HUES64 (cell line): Measurements from ENCODE around the gene POU3F1.
"Not testable (repeated sequence)": the region's sequence is repeated elsewhere in the genome, so short reads cannot be mapped to it uniquely, and the experiment has no call there.

ENCODE experiments used
- H3K27ac ChIP-seq: 2 replicates; pipeline ENCODE4 v1.7.0; 2013; ENCODE audit warnings: low read depth, low read length, inconsistent platforms
- H3K27me3 ChIP-seq: 2 replicates; pipeline ENCODE4 v1.6.1; 2013; ENCODE audit warnings: mild to moderate bottlenecking, low read length; ENCODE audit not compliant: insufficient read depth
- H3K36me3 ChIP-seq: 2 replicates; pipeline ENCODE4 v1.6.1; 2013; ENCODE audit warnings: mild to moderate bottlenecking, low read length; ENCODE audit not compliant: insufficient read depth
- H3K4me1 ChIP-seq: 2 replicates; pipeline ENCODE4 v1.6.1; 2013; ENCODE audit warnings: mild to moderate bottlenecking, low read length, moderate library complexity; ENCODE audit not compliant: insufficient read depth
- H3K4me3 ChIP-seq: 2 replicates; pipeline ENCODE4 v1.5.1; 2013; ENCODE audit warnings: mild to moderate bottlenecking, low read length, moderate library complexity
- H3K9ac ChIP-seq: 2 replicates; pipeline ENCODE4 v1.6.1; 2013; ENCODE audit warnings: mild to moderate bottlenecking, low read depth, low read length
- H3K9me3 ChIP-seq: 2 replicates; pipeline ENCODE4 v1.6.1; 2013; ENCODE audit warnings: low read depth, low read length; ENCODE audit not compliant: insufficient read depth
- WGBS: fragments of 150-250, 120-280 bp; methylation state at CpG from one replicate; pipeline ENCODE4 v1.1.7; 2013; ENCODE audit warnings: missing lambda C conversion rate; 5-methylcytosine and 5-hydroxymethylcytosine counted together

Gene POU3F1

DNA sequence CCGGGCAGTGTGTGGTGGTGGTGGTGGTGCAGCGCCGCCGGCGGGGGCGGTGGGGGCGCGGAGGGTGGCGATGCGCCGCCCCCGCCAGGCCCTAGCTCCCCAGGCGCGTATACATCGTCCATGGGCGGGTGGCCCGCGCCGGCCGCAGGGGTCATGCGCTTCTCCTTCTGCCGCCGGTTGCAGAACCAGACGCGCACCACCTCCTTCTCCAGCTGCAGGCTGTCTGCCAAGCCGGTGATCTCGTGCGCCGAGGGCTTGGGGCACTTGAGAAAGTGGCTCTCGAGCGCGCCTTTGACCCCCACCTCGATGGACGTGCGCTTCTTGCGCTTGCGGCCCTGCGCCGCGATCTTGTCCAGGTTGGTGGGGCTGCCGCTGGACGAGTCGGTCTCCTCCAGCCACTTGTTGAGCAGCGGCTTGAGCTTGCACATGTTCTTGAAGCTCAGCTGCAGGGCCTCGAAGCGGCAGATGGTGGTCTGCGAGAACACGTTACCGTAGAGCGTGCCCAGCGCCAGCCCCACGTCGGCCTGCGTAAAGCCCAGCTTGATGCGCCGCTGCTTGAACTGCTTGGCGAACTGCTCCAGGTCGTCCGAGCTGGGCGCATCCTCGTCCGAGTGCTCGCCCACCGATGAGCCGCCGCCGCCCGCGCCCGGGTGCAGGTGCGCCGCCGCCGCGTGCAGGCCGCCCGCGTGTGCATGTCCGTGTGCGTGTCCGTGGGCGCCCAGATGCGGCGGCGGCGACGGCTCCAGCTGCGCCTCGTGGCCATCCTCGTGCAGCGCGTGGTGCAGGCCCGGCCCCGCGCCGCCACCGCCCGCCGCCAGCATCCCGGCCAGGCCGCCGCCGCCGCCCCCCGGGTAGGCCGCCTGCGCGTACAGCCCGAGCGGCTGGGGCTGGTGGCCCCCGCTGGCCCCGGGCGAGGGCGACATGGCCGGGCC, 926 bp downstream of the POU3F1 start:
- WGBS: 1% methylated on average over 115 of the region's 115 CpGs
- Histone ChIP-seq H3K4me3 (peak overlapping the region; percentile 66), H3K9ac (peak overlapping the region; percentile 24; the same call in 1 of the 2 replicates), H3K9me3 (no peaks in the 10 kb centered on the region), H3K4me1 (peaks cover 23% of the 10 kb centered on the region), H3K27me3 (peaks cover 63% of the 10 kb centered on the region), H3K27ac (no peak overlapping the region), H3K36me3 (peaks cover 9% of the 10 kb centered on the region)

DNA sequence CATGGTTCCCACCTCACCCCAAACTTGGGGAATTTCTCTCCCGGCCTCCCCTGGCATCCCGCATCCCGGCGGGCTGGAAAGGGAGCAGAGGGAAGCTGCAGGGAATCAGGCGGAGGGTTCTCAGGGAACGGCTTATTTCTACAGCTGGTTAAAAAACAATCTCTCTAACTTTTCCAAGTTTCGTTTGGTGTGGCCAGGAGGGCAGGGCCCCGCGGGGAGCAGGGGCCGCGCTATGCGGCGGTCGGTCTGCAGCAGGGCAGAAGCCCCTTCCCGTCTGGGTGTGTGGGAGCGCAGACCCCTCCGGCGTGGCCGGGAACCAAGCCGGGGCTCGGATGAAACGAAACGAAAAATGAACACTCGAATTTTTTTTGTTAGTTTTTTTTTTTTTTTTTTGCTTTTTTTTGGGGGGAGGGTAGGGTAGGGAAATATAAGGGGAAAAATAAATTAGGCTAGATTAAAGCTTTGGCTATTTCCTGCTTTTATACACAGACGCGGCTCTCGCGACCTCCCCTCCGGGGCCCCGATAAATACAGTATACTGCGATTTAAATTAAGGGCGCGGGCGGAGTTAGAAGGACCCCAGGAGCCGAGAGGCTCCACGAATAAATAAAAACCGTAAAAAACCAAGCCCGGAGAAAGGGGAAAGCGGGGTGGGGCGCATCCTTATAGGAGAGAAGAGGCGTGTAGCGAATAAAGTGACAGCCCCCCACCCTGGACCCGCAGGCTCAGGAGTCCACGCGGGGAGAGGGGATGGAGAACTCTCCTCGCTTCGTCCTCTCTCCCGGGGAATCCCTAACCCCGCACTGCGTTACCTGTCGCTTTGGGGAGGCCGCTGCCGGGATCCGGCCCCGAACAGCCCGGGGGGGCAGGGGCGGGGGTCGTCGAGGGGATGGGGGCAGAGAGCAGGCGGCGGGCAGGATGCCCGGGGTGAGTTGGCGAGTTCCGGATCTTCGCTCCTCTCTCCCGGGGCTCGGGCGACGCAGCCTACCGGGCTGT, 2.1 kb downstream of the POU3F1 start:
- WGBS: 1% methylated on average over 70 of the region's 70 CpGs
- peak overlapping the region; percentile 58; the same call in 1 of the 2 replicates for H3K9ac ChIP-seq
- peaks cover 63% of the 10 kb centered on the region for H3K27me3 ChIP-seq
- no peak overlapping the region for H3K27ac ChIP-seq
- H3K4me1 ChIP-seq: peaks cover 23% of the 10 kb centered on the region
- peak overlapping the region; percentile 66 for H3K4me3 ChIP-seq
- H3K9me3 ChIP-seq: no peaks in the 10 kb centered on the region
- H3K36me3 ChIP-seq: peaks cover 9% of the 10 kb centered on the region

DNA sequence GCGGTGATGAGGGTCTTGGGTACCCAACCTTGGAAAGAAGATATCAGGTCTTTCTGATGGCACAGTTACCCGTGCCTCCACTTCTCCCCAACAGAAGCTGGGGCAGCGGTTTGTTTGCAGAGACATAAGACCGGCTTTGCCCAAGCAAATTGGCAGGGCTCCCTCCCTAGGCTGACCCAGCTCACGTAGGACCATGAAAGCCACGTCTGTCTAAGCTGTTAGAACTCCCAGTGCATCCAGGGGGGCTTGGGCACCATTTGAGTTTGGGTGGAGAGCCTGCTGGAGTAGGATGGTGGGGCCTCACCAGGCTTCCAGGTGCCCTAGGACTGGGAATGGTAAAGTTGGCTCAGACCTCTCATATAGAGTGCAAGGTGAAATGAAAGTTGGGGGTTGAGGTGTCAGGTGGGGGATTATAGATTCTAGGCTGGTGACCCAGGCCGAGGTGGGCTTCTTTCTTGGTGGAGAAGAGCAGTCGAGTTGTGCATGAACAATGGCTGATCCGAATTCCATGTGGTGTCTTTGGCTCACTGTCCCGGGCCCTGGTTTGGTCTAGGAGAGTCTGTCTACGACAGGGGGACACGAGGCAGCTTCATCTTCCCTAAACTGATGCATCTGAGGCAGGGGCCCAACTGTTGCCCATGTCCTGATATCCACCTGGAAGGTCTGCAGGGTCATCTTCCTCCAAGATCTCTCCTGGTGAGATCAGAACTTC, 3.4 kb downstream of the POU3F1 start:
- peaks cover 50% of the 10 kb centered on the region for H3K27me3 ChIP-seq
- H3K4me1 ChIP-seq: peaks cover 23% of the 10 kb centered on the region
- H3K9me3 ChIP-seq: no peaks in the 10 kb centered on the region
- no peak overlapping the region for H3K27ac ChIP-seq
- H3K9ac ChIP-seq: no peak overlapping the region
- WGBS: 90% methylated on average over 12 of the region's 12 CpGs
- H3K36me3 ChIP-seq: peaks cover 9% of the 10 kb centered on the region
- peak overlapping the region; percentile 66; the same call in 1 of the 2 replicates for H3K4me3 ChIP-seq

DNA sequence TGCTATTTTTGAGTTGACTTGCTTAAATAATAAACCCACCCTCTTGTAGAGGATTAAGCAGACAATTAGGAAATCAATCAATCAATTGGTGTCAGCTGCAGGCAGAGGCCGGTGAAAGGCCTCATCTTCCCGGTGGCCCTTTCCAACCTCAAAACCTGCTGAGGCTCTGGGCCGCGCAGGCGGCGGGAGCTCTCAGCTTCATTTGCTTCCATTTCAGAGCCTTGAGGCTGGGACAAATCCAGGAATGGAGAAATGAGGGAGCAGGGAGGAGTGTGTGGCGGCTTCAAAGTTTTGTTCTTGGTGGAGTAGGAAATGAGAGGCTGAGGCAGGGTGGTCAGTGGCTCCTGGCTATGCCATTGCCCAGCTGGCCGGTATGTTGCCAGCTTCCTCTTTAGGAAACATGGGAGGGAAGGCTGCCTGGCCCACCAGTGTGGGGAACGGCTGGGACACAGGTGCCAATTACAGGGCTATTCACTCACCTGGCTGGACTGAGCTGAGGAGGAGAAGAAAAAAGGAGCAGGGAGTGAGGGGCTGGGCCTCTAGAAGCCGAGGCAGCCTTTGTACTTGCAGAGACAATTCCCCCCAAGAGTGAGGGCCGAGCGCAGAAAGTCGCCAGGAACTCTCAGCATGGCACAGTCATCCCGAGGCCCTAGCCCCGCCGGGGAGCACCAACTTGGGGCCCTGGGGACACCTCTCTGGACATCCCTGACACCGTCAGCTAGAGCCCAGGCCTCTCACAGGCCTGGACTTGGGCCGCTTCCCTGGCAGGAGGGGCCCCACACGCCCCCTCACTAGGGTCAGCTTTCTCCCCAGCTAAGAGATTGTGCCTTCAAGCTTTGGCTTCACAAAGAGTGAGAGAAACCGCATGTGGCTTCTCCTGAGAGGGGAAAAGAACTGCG, 4.4 kb downstream of the POU3F1 start:
- WGBS: 82% methylated on average over 21 of the region's 21 CpGs
- H3K27me3 ChIP-seq: peaks cover 40% of the 10 kb centered on the region

DNA sequence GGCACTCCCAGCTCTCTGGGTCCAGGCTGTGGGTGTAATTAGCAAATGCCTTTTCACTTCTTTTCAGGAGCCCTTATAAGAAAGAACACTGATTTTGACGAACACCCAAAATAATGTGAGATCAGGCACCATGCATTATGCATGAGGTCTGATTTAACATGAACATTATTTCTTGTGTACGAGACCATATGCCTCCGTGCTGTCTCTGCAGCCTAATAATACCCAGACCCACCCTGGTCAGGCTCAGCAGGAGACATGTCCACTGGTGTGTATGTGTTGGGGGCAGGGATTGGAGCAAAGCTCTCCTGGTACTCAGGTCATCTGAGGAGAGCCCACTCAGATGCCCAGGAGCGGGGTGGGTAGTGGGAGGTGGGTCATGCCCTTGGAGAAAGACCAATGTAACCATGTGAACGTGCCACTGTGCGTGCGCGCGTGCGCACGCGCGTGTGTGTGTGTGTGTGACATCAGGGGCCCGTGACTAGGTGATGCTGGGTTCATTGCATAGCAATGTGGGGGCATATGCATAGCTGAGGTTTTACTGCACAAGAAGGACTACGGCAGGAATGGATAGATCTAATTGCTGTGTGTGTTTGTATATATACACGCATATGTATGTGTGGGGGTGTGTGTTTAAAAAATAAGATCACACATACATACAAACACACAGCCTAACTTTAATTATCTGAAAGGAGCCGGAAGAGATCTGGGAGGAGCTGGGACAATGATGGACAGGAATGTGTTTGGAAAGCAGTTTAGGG, 7.1 kb downstream of the POU3F1 start:
- no peak overlapping the region for H3K4me3 ChIP-seq
- WGBS: 95% methylated on average over 16 of the region's 17 CpGs
- H3K9ac ChIP-seq: no peak overlapping the region

More for the DNA sequence above, 4.4 kb downstream of the POU3F1 start:
- H3K4me1 ChIP-seq: peaks cover 23% of the 10 kb centered on the region
- no peak overlapping the region for H3K27ac ChIP-seq
- no peaks in the 10 kb centered on the region for H3K9me3 ChIP-seq
- H3K9ac ChIP-seq: no peak overlapping the region
- H3K4me3 ChIP-seq: no peak overlapping the region
- peaks cover 9% of the 10 kb centered on the region for H3K36me3 ChIP-seq

DNA sequence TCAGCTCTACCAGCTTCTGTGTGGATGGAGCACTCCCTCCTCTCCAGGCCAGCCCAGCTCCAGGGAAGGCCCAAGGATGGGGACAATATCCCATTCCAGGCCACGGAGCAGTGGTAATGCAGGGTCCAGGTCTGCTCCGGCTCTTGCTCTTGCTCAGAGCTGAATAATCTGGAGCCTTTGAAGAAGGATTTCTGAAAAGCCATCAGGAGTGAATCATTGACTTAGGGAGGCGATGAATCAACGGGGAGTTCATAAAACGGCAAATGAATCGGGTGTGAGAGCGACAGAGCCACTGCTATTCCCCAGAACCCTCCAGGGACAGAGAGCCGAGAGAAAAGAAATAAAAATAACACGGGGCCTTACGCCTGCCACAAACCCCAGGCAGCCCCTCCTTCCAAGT, 7.7 kb downstream of the POU3F1 start:
- H3K4me1 ChIP-seq: peaks cover 23% of the 10 kb centered on the region
- no peak overlapping the region for H3K4me3 ChIP-seq
- H3K36me3 ChIP-seq: peaks cover 9% of the 10 kb centered on the region
- H3K9me3 ChIP-seq: no peaks in the 10 kb centered on the region
- 91% methylated on average over 10 of the region's 10 CpGs for WGBS
- H3K27ac ChIP-seq: no peak overlapping the region
- H3K9ac ChIP-seq: no peak overlapping the region
- H3K27me3 ChIP-seq: peaks cover 12% of the 10 kb centered on the region

More for the DNA sequence above, 7.1 kb downstream of the POU3F1 start:
- no peak overlapping the region for H3K27ac ChIP-seq
- H3K4me1 ChIP-seq: peaks cover 23% of the 10 kb centered on the region
- no peaks in the 10 kb centered on the region for H3K9me3 ChIP-seq
- H3K27me3 ChIP-seq: peaks cover 18% of the 10 kb centered on the region
- H3K36me3 ChIP-seq: peaks cover 9% of the 10 kb centered on the region

DNA sequence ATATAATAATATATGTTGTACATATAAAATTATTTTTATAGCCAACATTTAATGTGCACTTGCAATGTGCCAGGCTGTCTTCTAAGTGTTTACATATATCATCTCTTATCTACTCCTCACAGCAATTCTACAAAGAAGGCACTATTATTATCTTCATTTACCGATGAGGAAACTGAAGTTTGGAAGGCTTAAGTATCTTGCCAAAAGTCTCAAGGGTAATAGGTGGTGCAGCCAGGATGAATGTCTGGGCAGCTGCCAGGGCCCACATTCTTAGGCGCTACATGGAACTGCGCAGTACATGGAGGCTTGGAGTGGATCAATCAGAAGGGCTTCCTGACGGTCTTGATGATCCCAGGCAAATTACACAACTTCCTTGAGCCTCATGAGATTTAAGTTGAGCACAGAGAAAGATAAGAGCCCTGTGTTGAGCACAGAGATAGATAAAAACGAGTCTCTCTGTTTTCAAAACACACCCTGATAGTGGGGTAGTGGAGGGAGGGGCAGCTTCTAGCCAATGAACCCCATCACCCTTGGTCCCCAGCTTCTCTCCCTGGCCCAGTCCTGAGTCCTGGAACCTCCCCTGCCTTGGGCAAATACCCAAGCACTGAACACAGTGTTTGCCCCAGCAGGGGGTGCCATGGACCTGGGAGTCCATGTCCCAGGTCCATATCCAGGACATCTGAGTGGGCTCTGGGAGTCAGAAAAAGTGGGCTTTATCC, 9.2 kb downstream of the POU3F1 start:
- Histone ChIP-seq H3K27ac (no peak overlapping the region), H3K9ac (no peak overlapping the region), H3K9me3 (no peaks in the 10 kb centered on the region), H3K27me3 (no peaks in the 10 kb centered on the region; the same call in 1 of the 2 replicates), H3K4me3 (no peak overlapping the region), H3K4me1 (peaks cover 12% of the 10 kb centered on the region; the same call in 1 of the 2 replicates), H3K36me3 (no peaks in the 10 kb centered on the region)
- WGBS: 91% methylated on average over 4 of the region's 5 CpGs

DNA sequence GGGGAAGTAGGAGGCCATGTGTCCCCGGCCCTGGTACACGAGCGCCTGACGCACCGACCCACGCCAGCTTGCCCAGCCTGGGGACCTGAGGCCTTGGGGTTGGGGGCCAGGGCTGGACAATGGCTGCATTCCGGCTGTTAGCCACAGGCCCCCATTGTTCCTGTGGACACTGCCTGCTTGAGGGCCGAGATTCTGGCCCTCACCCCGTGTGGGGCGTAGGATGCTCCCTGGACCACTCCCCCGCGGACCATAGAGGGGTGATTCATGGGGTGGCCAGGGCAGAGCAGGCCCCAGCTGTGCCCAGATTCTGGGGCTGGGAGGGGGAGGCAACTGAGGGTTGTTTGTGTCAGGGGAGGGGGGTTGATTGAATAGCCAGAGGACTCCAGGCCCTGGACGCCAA, 11.7 kb downstream of the POU3F1 start:
- Histone ChIP-seq H3K27ac (no peak overlapping the region), H3K9me3 (no peaks in the 10 kb centered on the region), H3K27me3 (no peaks in the 10 kb centered on the region), H3K9ac (no peak overlapping the region), H3K36me3 (no peaks in the 10 kb centered on the region), H3K4me3 (no peak overlapping the region), H3K4me1 (peaks cover 12% of the 10 kb centered on the region)
- WGBS: 94% methylated on average over 13 of the region's 13 CpGs

DNA sequence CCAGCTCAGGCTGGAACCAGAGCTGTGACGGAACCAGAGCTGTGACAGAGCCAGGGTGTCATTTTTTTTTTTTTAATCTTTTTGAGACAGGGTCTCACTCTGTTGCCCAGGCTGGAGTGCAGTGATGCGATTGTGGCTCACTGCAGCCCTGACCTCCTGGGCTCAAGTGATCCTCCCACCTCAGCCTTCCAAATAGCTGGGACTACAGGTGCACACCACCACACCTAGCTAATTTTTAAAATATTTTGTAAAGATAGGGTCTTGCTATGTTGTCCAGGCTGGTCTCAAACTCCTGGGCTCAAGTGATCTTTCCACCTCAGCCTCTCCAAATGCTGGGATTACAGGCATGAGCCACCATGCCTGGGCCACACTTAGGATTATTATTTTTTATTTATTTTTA, 13.6 kb downstream of the POU3F1 start:
- peaks cover 30% of the 10 kb centered on the region for H3K4me1 ChIP-seq
- H3K36me3 ChIP-seq, H3K9me3 ChIP-seq, H3K9ac ChIP-seq, H3K27ac ChIP-seq, H3K27me3 ChIP-seq, H3K4me3 ChIP-seq: not testable (repeated sequence)
- 94% methylated on average over 2 of the region's 2 CpGs for WGBS
